Astrocyte of the cerebellum (primary cell): ENCODE data around the gene CAPN12.

ENCODE experiments used
- DNase-seq: peaks from one replicate; pipeline ENCODE4 v3.0.0-alpha.2; 2011; ENCODE audit warnings: low read depth
- H3K4me3 ChIP-seq: 2 replicates; pipeline ENCODE4 v1.5.1; 2011; ENCODE audit warnings: mild to moderate bottlenecking, low read depth, low read length, moderate library complexity
- CTCF ChIP-seq: IDR thresholded peaks from 2 replicates; pipeline ENCODE4 v1.5.1; 2012; ENCODE audit warnings: low read length, low read depth, moderate library complexity, mild to moderate bottlenecking; ENCODE audit errors: missing control alignments
- in situ Hi-C: cut with HindIII; loops from 2 replicates; pipeline ENCODE4 v1.10.0; 2017; ENCODE audit warnings: low sequenced_read_pairs

Gene CAPN12

GRCh38 chr19:38745316-38745715 is 1.0 kb upstream of the CAPN12 start:
- no peak for DNase-seq
- TF ChIP-seq CTCF = no peak
- in situ Hi-C loops = no loop called here
- no peak overlapping the region for H3K4me3 ChIP-seq

- DNase-seq = no peak
- in situ Hi-C loops = no loop called here
- TF ChIP-seq CTCF = no peak
- H3K4me3 ChIP-seq = no peak overlapping the region
Measured at GRCh38 chr19:38744874-38745273, 600 bp upstream of the CAPN12 start.

GRCh38 chr19:38743394-38744297 is 628 bp downstream of the CAPN12 start:
- H3K4me3 ChIP-seq = no peak overlapping the region
- TF ChIP-seq CTCF = no peak
- no peak for DNase-seq
- in situ Hi-C loops = no loop called here

- no peak for DNase-seq
- in situ Hi-C loops = no loop called here
- H3K4me3 ChIP-seq = no peak overlapping the region
- TF ChIP-seq CTCF = no peak
Measured at GRCh38 chr19:38742906-38743305, 1.4 kb downstream of the CAPN12 start.

GRCh38 chr19:38742296-38742695 is 2.0 kb downstream of the CAPN12 start:
- DNase-seq = no peak
- no peak overlapping the region for H3K4me3 ChIP-seq
- in situ Hi-C loops = no loop called here
- TF ChIP-seq CTCF = no peak

- in situ Hi-C loops = no loop called here
- no peak overlapping the region for H3K4me3 ChIP-seq
- no peak for TF ChIP-seq CTCF
- DNase-seq = no peak
Measured at GRCh38 chr19:38741670-38742069, 2.6 kb downstream of the CAPN12 start.
